Activated effector memory CD4-positive, alpha-beta T cell treated with Interleukin-2 at 50 U/mL for 16 hours (primary cell): ENCODE results near the gene IQCH.

ENCODE experiments used
- DNase-seq: peaks from one replicate; pipeline ENCODE4 v3.0.0-alpha.2; 2020

The IQCH gene

DNA sequence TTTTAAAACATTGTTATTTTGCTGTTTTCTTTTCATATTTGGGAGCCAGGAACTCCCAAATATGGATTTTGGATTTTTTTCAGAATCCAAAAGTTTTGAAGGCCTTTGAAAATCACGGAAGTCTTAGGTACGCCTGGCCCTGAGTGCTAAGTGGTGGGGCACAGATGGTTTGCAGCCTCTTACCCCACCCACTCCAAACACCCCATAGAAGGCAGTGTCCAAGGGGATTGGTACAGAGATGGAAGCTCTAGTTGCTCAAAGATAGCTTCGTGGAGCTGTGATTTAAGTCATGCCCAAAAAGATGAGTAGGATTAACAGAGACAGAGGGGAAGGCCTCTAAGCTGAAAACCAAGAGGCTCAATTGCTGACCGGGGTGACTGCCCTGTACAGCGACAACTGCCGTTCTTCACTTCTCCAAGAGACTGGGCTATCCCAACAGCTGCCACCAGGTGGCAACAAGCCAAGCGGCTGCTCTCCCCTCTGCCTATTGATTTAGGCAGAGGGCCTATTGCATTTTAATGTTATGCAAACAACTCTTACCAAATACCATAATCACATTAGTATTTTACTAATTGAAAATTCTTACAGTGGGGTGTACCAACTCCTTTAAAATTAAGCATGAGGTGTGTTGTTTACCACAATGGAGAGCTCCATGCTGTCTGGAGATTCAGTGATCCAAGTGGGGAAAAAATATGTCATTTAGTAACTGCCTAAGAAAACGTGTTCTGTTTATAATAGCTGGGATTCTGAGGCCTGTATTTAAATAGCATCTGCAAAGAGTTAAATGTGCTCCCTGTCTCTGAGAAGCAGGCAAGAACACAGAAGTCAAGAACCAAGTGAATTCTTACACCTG lies 202.3 kb downstream of the IQCH start:
- DNase-seq: peak; percentile 67

DNA sequence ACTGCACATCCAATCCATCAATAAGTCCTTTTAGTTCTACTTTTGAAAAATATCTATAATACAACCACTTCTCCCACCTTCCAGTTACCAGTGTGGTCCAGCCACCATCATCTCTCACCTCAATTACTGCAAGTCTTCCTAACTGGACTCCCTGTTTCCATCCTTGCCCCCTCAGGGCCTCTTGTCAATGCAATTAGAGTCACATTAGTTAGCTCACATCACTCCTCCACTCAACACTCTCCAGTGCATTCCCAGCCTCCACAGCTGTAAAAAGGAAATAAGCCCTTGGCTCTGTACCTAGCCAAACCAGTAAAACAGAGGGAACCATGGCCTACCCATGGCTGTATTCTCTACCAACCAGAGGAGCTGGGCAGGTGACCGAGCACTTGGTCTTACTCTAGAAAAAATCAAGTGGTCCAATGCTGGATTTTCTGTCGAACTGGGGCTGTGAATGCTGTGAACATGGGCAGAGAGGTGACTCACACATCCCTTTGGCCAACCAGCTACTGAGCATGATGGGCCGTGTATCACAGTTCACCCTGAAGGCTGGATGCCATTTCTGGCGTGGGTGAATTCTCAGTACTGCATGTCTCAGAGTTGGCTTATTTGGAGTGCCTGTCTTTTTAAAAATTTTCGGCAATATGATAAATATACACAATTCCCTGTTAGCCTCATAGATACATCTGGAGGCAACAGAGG lies 203.9 kb downstream of the IQCH start:
- DNase-seq: no peak

DNA sequence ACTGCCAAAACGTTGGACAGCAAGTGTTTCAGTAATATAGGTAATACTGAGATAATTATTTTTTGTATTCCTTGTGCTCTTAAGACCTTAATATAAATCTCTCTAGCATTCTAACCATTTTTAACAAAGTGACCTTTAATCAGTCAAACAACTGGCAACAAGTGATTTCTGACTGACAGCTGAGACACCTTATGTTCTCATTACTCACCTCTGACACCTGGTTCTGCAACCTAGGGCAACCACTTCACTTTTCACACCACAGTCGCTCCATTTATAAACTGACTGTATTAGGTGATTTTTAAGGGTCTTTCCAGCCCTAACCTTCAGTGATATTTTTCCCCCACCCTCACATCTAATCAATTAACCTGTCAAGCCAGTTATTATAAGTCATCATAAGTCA lies 205.9 kb downstream of the IQCH start:
- no peak for DNase-seq

DNA sequence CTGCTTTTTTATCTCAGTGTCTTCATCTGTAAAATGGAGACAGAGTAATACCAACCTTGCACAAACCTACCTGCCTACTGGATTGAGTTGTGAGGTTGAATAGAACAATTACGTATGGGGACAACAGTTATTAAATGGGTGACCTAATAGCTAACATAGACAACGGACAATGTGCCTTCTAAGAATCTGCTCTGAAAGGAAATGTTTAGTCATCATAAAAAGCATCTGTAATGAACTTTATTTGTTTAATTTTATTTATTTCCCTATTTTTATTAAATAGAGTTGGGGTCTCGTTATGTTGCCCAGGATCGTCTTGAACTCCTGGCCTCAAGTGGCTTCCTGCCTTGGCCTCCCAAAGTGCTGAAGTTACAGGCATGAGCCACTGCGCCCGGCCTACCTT lies 207.1 kb downstream of the IQCH start:
- DNase-seq: no peak

DNA sequence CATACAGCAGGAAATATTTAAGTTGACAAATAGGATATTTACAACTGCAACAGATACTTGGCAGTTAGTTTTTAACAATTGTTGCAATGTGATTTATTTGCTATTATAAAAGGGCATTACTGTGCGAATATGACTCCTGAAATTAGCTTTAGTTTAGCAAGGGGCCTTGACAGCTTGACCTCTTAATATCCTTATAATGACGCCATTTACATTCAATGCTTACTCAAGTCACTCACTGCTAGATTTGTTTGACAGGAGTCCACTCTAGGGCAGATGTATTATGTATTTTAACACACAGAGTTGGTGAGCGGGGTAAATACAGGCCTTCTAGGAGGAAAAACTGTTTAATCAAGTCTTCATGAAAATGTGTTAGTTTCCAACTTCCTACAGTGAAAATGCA lies 208.3 kb downstream of the IQCH start:
- DNase-seq: no peak

DNA sequence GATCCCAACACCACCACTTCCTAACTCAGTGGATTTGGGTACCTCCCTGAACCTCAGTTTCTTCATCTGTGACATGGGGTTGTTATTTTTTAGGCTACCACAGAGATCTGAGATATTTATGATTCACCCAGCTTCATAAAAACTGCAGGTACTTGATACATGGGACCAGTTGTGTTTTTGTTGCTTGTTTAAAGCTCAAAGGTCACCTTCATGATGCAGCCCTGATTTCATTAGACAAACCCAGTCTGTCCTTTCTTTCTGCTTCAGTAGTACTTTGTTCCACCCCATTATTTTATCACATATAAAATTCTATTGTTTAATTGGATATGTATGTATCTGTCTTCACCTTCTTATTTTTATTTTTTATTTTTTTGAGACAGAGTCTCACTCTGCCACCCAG lies 208.9 kb downstream of the IQCH start:
- no peak for DNase-seq

DNA sequence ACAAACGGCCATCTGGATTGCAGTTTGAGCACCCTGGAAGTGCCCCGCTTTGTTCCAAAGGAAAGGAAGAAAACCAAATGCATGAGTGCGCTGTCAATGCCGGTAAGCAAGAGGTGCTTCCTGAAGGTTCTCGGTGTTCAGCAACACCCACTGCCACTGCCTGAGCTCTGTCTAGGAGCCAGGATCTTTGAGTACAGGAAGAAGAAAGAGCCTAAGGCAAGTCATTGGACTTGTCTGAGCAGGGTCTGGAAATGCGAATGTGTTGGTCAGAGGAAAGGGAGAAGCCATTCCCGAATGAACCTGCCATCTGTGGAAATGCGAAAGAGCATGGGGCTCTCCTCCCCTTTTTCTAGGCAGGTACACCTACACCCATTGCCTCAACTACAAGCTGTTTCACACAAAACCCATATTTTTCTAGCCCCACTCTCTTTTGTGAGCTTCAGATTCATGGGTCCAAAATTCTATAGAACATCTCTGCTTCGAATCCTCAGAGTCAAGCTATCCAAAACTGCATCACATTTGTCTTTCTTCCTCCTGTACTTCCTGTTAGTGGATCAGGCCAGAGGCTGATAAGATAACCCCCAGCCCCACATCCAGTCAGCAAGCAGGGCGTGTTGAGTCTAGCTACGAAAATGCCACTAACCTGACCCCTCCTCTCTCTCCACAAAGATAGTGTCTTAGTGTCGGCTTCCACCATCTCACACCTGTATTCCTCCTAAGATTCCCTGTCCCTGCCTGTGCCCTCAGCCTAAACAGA lies 210.8 kb downstream of the IQCH start:
- DNase-seq: no peak

DNA sequence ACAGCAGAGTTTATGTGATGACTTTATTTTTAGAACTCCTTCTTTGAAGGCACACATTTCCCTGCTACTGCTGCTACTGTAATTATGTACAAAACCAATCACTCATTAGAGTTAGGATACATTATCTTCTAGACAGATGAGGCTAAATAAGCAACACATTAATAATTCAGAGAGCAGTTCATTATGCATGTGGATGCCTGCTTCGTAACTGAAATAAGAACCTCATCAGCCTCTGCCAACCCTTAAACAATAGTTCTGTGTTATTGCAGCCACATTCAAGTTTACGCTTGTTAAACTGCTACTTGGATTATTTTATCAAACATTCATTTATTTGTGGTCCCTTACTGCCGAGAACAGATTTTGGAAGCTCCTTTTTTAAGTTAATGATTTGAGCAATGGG lies 213.8 kb downstream of the IQCH start:
- DNase-seq: no peak

DNA sequence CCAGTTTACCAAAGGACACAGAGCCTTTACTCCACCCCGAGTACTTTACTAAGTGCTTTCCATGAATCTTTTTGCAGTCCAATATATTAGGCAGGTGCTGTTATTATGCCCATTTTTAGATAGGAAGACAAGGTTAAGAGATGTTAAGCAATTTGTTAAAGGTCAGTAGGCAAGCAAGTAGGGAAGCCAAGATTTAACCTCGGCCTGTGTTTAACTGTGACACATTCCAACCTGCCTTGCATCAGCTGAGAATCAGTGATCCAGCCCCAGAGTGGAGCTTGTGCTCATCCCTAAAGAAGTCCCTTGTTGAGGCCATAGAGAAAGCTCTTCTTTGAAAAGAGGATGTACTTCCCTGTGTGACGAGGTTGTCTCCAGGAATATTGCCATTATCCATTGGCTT lies 215.1 kb downstream of the IQCH start:
- DNase-seq: no peak

DNA sequence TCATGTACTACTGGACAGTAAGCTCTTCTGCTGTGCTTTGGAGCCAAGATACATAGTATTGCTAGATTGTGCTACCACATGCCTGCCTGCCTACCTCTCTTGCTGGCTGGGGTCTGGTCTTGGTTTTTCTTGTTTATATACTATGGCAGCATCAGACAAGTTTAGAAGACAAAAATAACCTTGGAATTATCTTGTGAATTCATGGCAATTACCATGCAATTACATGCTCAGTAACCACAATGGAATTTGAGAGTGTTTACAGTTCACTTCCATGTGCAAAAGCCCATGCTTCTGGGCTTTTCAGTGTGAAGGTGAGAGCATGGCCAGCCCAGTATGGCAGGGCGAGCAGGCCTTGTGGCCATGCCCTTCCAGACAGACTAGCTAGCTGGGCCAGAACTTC lies 218.4 kb downstream of the IQCH start:
- no peak for DNase-seq

DNA sequence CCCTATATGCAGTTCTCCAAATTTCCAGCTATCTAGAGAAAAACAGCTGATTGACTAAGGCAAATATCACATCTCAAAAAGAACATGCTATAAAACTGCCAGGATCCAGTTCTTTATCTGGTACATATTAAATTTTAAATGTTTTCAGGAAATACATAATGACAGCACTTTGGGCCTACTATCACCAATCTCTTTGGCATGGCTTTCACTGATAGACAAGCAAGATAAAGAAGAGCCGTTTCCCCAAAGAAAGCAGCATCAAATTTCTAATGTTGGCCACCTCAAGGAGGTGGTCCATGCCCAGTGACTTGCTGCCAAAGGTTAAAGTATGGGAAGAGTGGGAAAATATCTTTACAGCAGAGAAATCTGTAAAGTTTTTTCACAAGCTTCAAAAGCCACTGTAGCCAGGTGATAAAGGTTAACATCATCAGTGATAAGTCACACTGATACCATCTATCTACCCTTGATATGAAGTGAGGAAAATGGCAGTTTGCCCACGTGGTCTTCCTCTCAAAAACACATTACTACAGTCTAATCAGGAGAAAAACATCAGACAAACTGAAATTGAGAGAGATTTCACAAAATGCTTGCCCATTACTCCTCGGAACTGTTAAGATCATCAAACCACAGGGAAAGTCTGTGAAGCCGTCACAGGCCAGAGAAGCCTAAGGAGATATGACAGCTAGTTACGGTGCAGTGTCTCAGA lies 220.0 kb downstream of the IQCH start:
- DNase-seq: no peak

DNA sequence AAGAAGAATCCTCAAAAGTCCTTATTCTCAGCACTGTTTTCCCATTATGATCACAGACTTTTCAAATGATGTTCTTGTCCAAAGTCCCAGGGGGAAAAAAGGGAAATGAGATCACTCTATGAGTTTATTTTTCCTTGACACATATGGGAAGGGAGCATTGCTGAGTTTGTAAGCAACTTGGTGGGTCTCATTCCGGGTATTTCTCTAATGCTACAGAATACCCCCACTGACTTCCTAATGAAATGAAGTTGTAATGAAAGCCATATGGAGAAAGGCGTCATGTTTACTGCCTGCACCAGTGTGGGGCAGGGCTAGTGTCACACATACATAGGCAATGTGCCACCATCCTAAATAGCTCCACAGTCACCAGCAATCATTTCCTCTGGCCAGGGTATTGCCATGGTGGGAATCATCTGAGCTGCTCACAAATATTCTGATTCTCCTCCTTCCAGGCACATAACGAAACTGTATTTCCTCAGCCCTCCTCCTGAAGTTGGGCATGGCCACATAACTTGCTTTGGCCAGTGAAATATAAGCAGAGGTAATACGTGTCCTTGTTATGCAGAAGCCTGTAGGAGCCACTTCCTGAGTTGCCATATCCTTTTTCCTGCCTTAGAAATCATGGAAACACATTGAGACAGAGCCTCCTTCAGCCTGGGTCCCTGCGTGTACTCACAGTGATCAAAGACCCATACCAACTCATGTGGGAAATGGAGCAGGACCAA lies 225.4 kb downstream of the IQCH start:
- no peak for DNase-seq

DNA sequence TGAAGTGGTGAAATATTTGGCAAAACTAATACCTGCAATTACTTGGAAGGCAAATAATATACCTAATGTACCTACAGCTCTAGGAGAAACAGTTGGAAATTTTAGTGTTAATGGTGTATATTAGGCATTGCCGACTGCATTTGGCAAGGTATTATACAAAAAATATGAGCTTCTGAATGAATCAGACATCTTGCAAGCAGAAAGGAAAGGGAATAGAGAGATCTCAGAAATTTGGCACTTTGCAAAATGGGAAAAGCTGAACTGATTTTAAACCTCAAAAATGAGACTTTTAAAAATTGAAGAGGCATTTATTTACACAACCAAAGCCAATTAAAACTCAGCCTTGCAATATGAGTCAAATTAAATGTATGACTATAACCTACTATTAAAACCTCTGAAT lies 226.2 kb downstream of the IQCH start:
- no peak for DNase-seq

DNA sequence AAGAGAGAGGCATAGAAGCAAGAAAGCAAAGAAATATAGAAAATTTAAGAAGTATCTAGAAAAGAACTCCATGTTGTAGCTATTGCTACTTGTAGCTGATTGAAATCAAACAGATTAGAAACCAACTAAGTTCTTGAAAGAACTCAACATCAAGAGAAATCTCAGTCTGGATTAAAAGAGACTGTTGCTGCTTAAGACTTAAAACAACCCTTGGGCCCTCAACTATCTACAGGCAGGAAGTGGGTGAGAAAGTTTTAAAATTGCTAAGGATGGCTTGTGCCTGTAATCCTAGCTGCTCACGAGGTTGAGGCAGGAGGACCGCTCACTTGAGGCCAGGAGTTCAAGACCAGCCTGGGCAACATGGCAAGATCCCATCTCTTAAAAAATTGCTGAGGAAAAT lies 227.1 kb downstream of the IQCH start:
- DNase-seq: no peak

DNA sequence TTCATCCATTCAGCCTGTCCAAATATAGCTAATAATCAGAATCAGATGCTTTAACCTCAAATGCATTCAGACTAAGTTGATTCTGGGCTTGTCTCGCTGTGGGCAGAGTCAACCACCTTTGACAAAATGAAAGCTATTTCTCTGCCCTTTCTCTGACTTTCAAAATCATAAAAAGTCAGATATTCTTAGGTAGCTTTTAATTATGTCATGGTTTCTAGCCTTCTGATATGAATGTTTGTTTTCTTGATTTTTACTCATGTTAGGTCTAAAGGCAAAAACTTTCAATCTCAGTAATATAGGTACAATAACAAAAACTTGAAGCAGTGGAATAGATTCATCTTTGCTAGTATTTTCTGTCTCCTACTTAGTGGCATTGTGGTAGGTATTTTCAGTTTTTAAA lies 241.0 kb downstream of the IQCH start:
- DNase-seq: no peak

DNA sequence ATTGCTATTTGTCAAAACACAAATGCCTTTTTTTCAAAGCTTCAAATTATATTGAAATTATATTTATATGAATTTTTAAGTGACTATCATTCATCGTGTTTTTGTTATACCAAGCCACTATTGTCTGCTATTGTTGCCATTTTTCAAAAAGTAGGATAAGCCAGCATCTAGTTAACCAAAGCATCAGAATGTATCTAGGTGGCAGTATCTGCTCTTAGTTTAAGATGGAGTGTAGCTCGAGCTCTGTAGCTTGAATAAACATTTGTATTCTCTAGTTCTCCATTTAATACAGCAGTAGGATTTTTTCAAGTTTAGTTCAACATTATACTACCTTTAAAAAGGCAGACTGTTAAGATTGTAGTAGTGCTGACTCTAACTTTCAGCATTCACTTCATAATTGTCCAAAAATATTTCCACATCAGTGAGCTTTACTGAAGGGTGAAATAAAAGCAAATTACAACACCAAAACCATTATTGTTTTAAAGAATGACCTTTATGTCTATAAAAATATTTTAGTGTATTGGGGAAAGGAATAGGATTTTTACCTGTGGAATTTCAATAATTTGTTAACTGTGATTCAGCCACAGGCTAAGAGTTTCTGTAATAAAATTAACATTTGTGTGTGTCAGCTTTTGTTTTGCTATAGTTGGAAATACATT lies 246.7 kb downstream of the IQCH start:
- no peak for DNase-seq

DNA sequence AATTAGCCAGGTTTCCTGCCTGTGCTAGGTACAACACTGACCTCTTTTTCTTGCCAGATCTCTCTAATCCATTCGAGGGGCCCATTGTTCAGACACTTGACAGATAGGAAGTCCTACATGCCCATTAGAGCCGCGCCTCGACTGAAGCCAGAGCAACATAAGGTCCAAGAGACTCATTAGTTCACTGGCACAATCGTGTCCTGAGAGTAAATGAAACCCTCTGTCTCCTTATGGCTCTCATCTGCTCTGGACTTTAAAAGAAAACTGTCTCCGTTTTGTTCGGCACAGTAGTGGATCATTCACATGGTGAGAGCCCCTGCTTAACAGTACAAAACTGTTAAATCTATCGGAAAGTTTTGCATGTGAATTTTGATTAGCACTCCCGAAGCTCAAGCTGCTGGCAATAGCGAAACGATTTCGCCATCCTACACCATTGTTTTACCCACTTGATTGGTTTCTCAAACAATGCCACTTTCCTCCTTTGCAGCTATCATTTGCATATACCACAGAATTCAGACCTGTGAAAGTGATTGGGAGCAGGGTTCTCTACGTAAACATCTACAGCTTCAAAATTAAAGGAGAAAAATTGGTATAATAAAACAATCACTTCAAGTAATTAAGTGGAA lies 247.4 kb downstream of the IQCH start:
- no peak for DNase-seq

DNA sequence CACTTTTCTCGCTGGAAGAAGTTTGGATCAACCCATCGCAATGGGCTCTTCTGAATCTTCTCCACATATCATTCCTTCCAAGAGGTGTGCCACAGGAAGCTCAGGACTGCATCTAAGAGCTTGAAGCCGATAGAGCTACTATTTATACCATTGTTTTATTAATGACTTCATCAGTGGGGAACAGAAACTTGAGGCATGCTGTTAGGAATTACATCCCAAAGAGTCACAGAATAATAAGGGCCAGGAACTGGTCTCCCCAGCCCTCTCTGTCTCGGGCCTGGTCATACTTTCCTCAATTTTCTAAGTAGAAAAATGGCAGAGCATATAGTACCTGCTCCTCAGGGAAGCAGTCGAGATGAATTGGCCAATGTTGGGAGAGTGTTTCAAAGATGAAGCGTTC lies 249.5 kb downstream of the IQCH start:
- DNase-seq: no peak

DNA sequence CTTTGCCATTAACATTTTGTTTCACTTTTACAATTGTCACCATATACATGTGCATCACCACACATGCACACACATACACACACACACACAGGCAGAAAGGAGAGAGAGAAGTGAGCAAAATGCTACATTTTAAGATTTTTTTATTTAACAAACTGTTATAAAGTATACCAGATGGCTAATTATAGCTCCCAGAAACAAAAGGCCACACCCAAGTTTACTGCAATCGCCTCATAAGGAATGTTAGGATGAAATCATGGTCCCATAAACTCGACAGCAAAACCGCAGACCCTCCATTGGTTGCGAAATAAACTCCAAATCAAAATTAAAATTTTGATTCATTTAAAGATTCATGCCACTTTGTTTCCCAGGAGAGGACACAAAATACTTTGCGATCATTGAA lies 250.2 kb downstream of the IQCH start:
- DNase-seq: no peak

DNA sequence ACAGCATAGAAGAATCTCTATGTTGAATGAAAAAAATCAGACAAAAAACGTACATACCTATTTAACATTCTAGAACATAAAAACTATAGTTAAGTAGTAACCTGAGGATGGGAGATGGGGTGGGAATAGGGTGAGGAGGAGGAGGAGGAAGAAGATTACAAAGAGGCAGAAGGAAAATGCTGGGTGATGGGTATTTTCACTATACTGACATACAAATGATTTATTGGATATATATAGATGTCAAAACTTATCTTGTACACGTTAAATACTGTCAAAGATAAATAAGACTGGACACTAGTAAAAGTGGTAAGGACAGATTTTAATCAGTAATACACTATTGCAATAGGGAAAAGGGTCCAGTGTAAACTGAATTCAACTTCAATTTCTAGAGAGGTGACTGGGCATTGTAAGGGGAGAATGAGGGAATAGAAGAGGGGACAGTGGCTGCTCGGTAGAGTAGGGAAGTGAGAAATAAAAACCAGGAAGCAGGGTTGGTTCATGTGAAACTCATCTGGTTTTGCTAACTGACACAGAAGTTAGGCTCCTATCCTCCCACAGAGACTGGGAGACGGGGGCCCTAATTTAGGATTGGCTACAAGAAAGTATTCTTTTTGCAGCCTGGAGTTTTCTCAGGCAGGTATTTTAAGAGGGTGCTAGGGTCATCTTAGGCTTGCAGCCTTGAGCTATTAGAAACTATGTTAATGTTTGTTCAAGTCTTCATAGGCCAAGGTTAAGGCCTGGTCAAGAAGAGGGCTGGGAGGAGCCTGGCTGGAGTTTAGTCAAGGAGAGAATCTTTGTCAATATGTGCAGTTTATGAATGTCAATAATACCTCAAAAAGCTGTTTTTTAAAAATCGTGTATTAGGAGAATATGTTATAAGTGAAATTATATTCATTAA lies 251.3 kb downstream of the IQCH start:
- no peak for DNase-seq
